NCI-H1105 (cell line): ENCODE data around the gene TAC4.

ENCODE experiments used
- DNase-seq: peaks from one replicate; lab custom pipeline; 2025; lab: John Stamatoyannopoulos, UW

TAC4 gene

DNA sequence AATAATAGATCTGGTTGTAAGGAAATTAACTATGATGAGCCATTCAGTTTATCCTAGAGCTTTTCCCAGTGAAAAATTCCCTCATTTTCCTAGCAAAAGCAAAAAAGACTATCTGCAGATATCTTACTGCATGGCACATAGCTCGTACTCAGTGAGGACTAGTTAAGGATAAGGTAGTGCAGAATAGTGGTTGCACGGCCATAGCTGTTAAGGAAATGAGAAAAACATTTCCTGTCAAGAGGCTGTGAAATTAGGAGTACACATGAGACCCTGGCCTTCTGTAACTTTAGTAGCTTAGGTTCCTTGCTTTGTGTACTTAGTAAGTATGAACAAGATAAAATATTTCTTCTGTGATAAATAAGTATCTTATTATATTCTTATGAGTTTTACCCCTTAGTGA lies 49.1 kb downstream of the TAC4 start:
- no peak for DNase-seq

GRCh38 chr17:49798182-49798581 lies 49.7 kb downstream of the TAC4 start:
- no peak for DNase-seq

GRCh38 chr17:49795372-49795771 lies 52.5 kb downstream of the TAC4 start:
- no peak for DNase-seq

DNA sequence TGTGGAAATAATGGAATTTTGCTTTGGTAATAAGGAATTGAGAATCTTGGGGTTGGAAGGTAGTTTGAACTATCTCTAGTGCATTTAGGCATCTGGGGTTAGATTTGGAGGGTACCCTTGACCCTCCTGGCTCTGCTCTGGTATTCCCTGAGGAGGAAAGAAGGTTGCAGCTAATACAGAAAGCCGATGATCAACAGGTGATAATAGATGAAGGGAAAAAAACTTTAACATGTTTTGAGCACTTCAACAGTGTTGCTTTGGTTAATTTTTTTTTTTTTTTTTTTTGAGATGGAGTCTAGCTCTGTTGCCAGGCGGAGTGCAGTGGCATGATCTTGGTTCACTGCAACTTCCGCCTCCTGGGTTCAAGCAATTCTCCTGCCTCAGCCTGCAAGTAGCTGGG lies 54.6 kb downstream of the TAC4 start:
- no peak for DNase-seq

- DNase-seq: no peak
These were observed 58.7 kb downstream of the TAC4 start for GRCh38 chr17:49789243-49789578.

- DNase-seq: peak; percentile 98
These were observed 59.2 kb downstream of the TAC4 start, which contains the start of gene KAT7 for GRCh38 chr17:49788478-49789242. KAT7 (plus strand) TSS chr17:49788681; CDS start chr17:49788835, 154 bp downstream.
